H9 (cell line): ENCODE measurements around the gene ASPN. TPM values are rescaled to one million over a fixed set of nuclear protein-coding genes. Genes with fewer than 3 reads are reported as not detected.

Experiments used
- DNase-seq: peaks from one replicate; pipeline ENCODE4 v3.0.0-alpha.2; 2017
- H2AFZ ChIP-seq: one replicate; pipeline ENCODE4 v1.6.1; 2013; ENCODE audit warnings: mild to moderate bottlenecking, low read length, control low read depth, moderate library complexity
- H2AK5ac ChIP-seq: 2 replicates; pipeline ENCODE4 v1.6.1; 2013; ENCODE audit warnings: low read length, control low read depth, mixed read lengths; ENCODE audit not compliant: insufficient read length
- H2BK120ac ChIP-seq: one replicate; pipeline ENCODE4 v1.6.1; 2013; ENCODE audit warnings: low read depth, mild to moderate bottlenecking, low read length, control low read depth, inconsistent platforms; ENCODE audit not compliant: poor library complexity, severe bottlenecking
- H2BK12ac ChIP-seq: 2 replicates; pipeline ENCODE4 v1.6.1; 2013; ENCODE audit warnings: low read length, control low read depth, mixed read lengths, low read depth; ENCODE audit not compliant: insufficient read length
- H2BK15ac ChIP-seq: 2 replicates; pipeline ENCODE4 v1.6.1; 2013; ENCODE audit warnings: low read depth, low read length, control low read depth
- H2BK20ac ChIP-seq: one replicate; pipeline ENCODE4 v1.6.1; 2013; ENCODE audit warnings: low read depth, mild to moderate bottlenecking, low read length, control low read depth, inconsistent platforms; ENCODE audit not compliant: poor library complexity, severe bottlenecking
- H2BK5ac ChIP-seq: 2 replicates; pipeline ENCODE4 v1.6.1; 2013; ENCODE audit warnings: low read length, control low read depth, mixed read lengths; ENCODE audit not compliant: insufficient read length
- H3K14ac ChIP-seq: 2 replicates; pipeline ENCODE4 v1.6.1; 2013; ENCODE audit warnings: low read length, control low read depth; ENCODE audit not compliant: insufficient read depth
- H3K18ac ChIP-seq: 2 replicates; pipeline ENCODE4 v1.6.1; 2013; ENCODE audit warnings: low read depth, mild to moderate bottlenecking, mixed read lengths, low read length, control low read depth; ENCODE audit not compliant: insufficient read length
- H3K23ac ChIP-seq: 2 replicates; pipeline ENCODE4 v1.6.1; 2013; ENCODE audit warnings: low read length, control low read depth, mixed read lengths, low read depth; ENCODE audit not compliant: insufficient read length
- H3K23me2 ChIP-seq: 2 replicates; pipeline ENCODE4 v1.6.1; 2013; ENCODE audit warnings: low read depth, mild to moderate bottlenecking, mixed read lengths, low read length, control low read depth; ENCODE audit not compliant: insufficient read length, poor library complexity, severe bottlenecking
- H3K27ac ChIP-seq: 2 replicates; pipeline ENCODE4 v1.5.1; 2013; ENCODE audit warnings: low read length, control low read depth, mixed read lengths, low read depth; ENCODE audit not compliant: insufficient read length
- H3K27me3 ChIP-seq: 2 replicates; pipeline ENCODE4 v1.6.1; 2013; ENCODE audit warnings: low read length, control low read depth, inconsistent platforms; ENCODE audit not compliant: insufficient read depth
- H3K4ac ChIP-seq: 2 replicates; pipeline ENCODE4 v1.6.1; 2013; ENCODE audit warnings: low read depth, mild to moderate bottlenecking, control low read depth, inconsistent platforms, low read length, moderate library complexity
- H3K4me1 ChIP-seq: 2 replicates; pipeline ENCODE4 v1.6.1; 2013; ENCODE audit warnings: low read length, control low read depth, inconsistent platforms; ENCODE audit not compliant: insufficient read depth
- H3K4me2 ChIP-seq: 2 replicates; pipeline ENCODE4 v1.6.1; 2013; ENCODE audit warnings: low read length, control low read depth, mixed read lengths; ENCODE audit not compliant: insufficient read length, insufficient read depth
- H3K56ac ChIP-seq: 2 replicates; pipeline ENCODE4 v1.6.1; 2013; ENCODE audit warnings: low read depth, mild to moderate bottlenecking, mixed read lengths, low read length, control low read depth; ENCODE audit not compliant: insufficient read length
- H3K79me1 ChIP-seq: 2 replicates; pipeline ENCODE4 v1.6.1; 2013; ENCODE audit warnings: low read depth, mild to moderate bottlenecking, moderate library complexity, low read length, control low read depth, inconsistent platforms; ENCODE audit not compliant: insufficient read depth, poor library complexity, severe bottlenecking
- H3K79me2 ChIP-seq: 2 replicates; pipeline ENCODE4 v1.6.1; 2013; ENCODE audit warnings: low read length, control low read depth, inconsistent platforms; ENCODE audit not compliant: insufficient read depth
- H3K9ac ChIP-seq: 2 replicates; pipeline ENCODE4 v1.6.1; 2013; ENCODE audit warnings: low read length, control low read depth, mixed read lengths; ENCODE audit not compliant: insufficient read length; ENCODE audit errors: extremely low read depth
- H3K9me3 ChIP-seq: one replicate; pipeline ENCODE4 v1.6.1; 2013; ENCODE audit warnings: low read depth, low read length, inconsistent platforms; ENCODE audit not compliant: control insufficient read depth
- H3T11ph ChIP-seq: one replicate; pipeline ENCODE4 v1.6.1; 2013; ENCODE audit warnings: mild to moderate bottlenecking, low read length, control low read depth, inconsistent platforms
- H4K20me1 ChIP-seq: one replicate; pipeline ENCODE4 v1.6.1; 2013; ENCODE audit not compliant: control insufficient read depth, insufficient read length, insufficient read depth
- H4K5ac ChIP-seq: 2 replicates; pipeline ENCODE4 v1.6.1; 2013; ENCODE audit warnings: low read depth, mild to moderate bottlenecking, mixed read lengths, low read length, control low read depth; ENCODE audit not compliant: insufficient read length
- H4K8ac ChIP-seq: replicated peaks from 2 replicates; pipeline ENCODE4 v1.6.1; 2013; ENCODE audit warnings: low read length, control low read depth, mixed read lengths, low read depth; ENCODE audit not compliant: insufficient read length
- H4K91ac ChIP-seq: 2 replicates; pipeline ENCODE4 v1.6.1; 2013; ENCODE audit warnings: low read depth, mild to moderate bottlenecking, moderate library complexity, mixed read lengths, low read length, control low read depth; ENCODE audit not compliant: insufficient read length
- H3K27ac Mint-ChIP-seq, 3 experiments: 2 replicates in 2 of 3; 3 replicates in 1 of 3; pipeline ENCODE4 v1.8.0; 2020 to 2021; ENCODE audit warnings: mixed read lengths in 3 of 3, mild to moderate bottlenecking in 1 of 3, moderate library complexity in 1 of 3
- H3K27me3 Mint-ChIP-seq: 2 replicates; pipeline ENCODE4 v1.8.0; 2021; ENCODE audit warnings: low read depth, mild to moderate bottlenecking, moderate library complexity, mixed read lengths
- H3K36me3 Mint-ChIP-seq, 3 experiments: 2 replicates in 2 of 3; 3 replicates in 1 of 3; pipeline ENCODE4 v1.8.0; 2020 to 2021; ENCODE audit warnings: low read depth in 3 of 3, mixed read lengths in 3 of 3; ENCODE audit not compliant: insufficient read depth in 1 of 3
- H3K4me1 Mint-ChIP-seq, 2 experiments: 2 replicates each; pipeline ENCODE4 v1.8.0; 2020; ENCODE audit warnings: mixed read lengths in 2 of 2
- H3K4me3 Mint-ChIP-seq, 2 experiments: 2 replicates in 1 of 2; 3 replicates in 1 of 2; pipeline ENCODE4 v1.8.0; 2020 to 2021; ENCODE audit warnings: mild to moderate bottlenecking in 2 of 2, mixed read lengths in 2 of 2, moderate library complexity in 1 of 2
- H3K9me3 Mint-ChIP-seq, 2 experiments: 2 replicates in 1 of 2; 3 replicates in 1 of 2; pipeline ENCODE4 v1.8.0; 2020; ENCODE audit warnings: mild to moderate bottlenecking in 2 of 2, mixed read lengths in 2 of 2, moderate library complexity in 1 of 2
- CTCF ChIP-seq: fragments of 200-600 bp; sonication (generic); conservative IDR thresholded peaks from 3 replicates; pipeline ENCODE4 v1.8.0; 2021; ENCODE audit warnings: antibody characterized with exemption, mild to moderate bottlenecking
- WGBS: extraction: QIAGEN DNeasy Blood & Tissue Kit; methylation state at CpG from one replicate; pipeline ENCODE4 v1.1.7; 2013; ENCODE audit warnings: missing lambda C conversion rate, low lambda C conversion rate, mixed read lengths; ENCODE audit not compliant: insufficient read length; ENCODE audit errors: extremely low coverage; 5-methylcytosine and 5-hydroxymethylcytosine counted together
- total RNA-seq: library from RNA; stranded (reverse); gene quantifications from 2 replicates; pipeline ENCODE4 v1.2.1, GENCODE V29; 2021

Gene ASPN
- total RNA-seq, 1 experiment from 2014 or later = not detected

GRCh38 chr9:92422611-92423338 is 59.5 kb downstream of the ASPN start:
- Mint-ChIP-seq H3K27me3 (no peaks in the 10 kb centered on the region), H3K36me3 (no peaks in the 10 kb centered on the region), H3K4me3 (no peak overlapping the region), H3K27ac (no peak overlapping the region), H3K4me1 (peaks cover 2 to 3% of the 10 kb centered on the region in 2 experiments; a peak in 2 of 4 replicates), H3K9me3 (no peaks in the 10 kb centered on the region)
- Histone ChIP-seq H2AK5ac (no peak overlapping the region), H3K9ac (no peak overlapping the region), H4K8ac (no peak overlapping the region), H3K23ac (no peak overlapping the region), H3K56ac (no peak overlapping the region), H2AFZ (no peak overlapping the region), H3K4me2 (no peak overlapping the region), H3K79me2 (no peaks in the 10 kb centered on the region), H3K9me3 (no peaks in the 10 kb centered on the region), H3K14ac (no peak overlapping the region), H4K5ac (no peak overlapping the region), H3K4me1 (no peaks in the 10 kb centered on the region), H3K4ac (no peak overlapping the region), H3K79me1 (no peaks in the 10 kb centered on the region), H3K27me3 (no peaks in the 10 kb centered on the region), H2BK15ac (no peak overlapping the region), H3T11ph (no peak overlapping the region), H2BK20ac (no peak overlapping the region), H4K20me1 (no peaks in the 10 kb centered on the region), H3K23me2 (no peaks in the 10 kb centered on the region), H3K18ac (no peak overlapping the region), H3K27ac (no peak overlapping the region), H2BK120ac (no peak overlapping the region), H2BK12ac (no peak overlapping the region), H2BK5ac (no peak overlapping the region), H4K91ac (no peak overlapping the region)
- no CpG with 5 or more reads among the region's 2 CpGs for WGBS
- DNase-seq = no peak
- TF ChIP-seq CTCF = no peak
